ENCODE data around the gene CDK14.

Gene CDK14

DNA sequence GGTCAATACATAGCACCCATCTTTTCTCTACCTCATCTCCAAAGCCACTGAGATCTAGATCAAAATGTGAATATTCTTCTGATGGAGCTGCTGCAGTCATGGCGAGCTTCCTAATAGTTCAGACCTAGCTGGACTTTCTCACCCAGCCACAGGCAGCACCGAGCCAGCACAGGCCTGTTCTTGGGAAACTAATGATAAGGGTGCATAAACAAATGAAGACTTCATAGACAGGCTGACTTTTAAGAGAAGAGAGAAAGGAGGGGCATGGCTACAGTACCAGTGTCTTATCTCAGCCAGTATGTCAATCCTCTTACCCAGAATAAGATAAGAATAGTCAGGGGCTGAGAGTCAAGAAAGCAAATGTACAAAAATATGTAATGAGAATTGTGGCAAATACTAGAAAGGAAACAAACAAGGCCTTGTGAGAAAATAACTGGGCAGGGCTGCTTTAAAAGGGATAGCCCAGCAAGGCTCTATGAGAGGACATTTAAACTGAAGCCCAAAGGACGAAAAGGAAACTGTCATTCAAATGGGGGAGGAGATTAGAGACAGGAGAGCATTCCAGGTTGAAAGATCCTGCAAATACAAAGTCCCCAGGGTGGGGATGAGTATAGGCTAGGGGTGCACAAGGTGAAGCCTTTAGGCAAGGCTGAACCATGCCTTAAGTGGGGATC lies 21.8 kb upstream of the CDK14 start:
- H3K9ac ChIP-seq, result no peak overlapping the region
- H3K36me3 ChIP-seq, result no peaks in the 10 kb centered on the region
- TF ChIP-seq Cebpa-rat (IDR thresholded peaks at IDR 0.05), result no peak

DNA sequence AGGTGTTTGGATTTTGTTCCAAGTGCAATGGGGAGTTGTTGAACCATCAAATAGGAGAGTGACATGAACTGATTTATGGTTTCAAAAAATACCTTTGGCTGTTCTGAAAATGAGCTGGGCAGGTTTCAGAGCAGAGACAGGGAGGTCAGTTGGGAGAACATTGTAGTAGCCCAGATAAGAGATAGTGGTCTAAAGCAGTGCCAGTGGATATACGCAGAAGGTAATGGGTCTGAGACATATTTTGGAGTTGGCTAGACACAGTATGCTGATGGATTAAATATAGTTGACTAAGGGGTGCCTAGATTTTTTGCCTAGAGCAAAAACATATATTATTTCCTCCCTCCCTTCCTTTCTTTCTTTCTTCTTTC lies 21.3 kb upstream of the CDK14 start:
- no peak for TF ChIP-seq Cebpa-rat (IDR thresholded peaks at IDR 0.05)
- no peaks in the 10 kb centered on the region for H3K36me3 ChIP-seq

More for the DNA sequence above, 21.8 kb upstream of the CDK14 start:
- H3K27ac ChIP-seq, result no peak overlapping the region
- H4K20me1 ChIP-seq, result no peaks in the 10 kb centered on the region
- H3K9me3 ChIP-seq (replicated peaks in 1 of 11), result no peaks in the 10 kb centered on the region
- H3K4me1 ChIP-seq, result peaks cover 11 to 18% (median 16%) of the 10 kb centered on the region in 10 experiments
- no peak overlapping the region for H3K4me2 ChIP-seq
- H3K27me3 ChIP-seq, result no peaks in the 10 kb centered on the region
- no peak overlapping the region for H3K4me3 ChIP-seq

GRCh38 chr7:90579181-90579688 lies 16.9 kb upstream of the CDK14 start:
- no peak for TF ChIP-seq Cebpa-rat (IDR thresholded peaks at IDR 0.05)
- H4K20me1 ChIP-seq, result no peaks in the 10 kb centered on the region
- peak overlapping the region in 4 of 11 experiments; percentile 9 to 45 (median 25); a peak in 9 of 22 replicates for H3K4me2 ChIP-seq
- no peaks in the 10 kb centered on the region for H3K36me3 ChIP-seq
- 0 out of 22 replicates have a peak, but pooled peaks cover 0 to 2% (median 0%) of the 10 kb centered on the region in 11 experiments for H3K9me3 ChIP-seq (replicated peaks in 1 of 11)
- H3K27ac ChIP-seq, result peak overlapping the region in 3 of 11 experiments; percentile 12 to 44 (median 20); a peak in 4 of 22 replicates
- peaks cover 0 to 13% (median 3%) of the 10 kb centered on the region in 10 experiments; a peak in 7 of 20 replicates for H3K4me1 ChIP-seq
- H3K9ac ChIP-seq, result no peak overlapping the region
- H3K27me3 ChIP-seq, result no peaks in the 10 kb centered on the region
- H3K4me3 ChIP-seq, result no peak overlapping the region

More for the DNA sequence above, 21.3 kb upstream of the CDK14 start:
- no peaks in the 10 kb centered on the region for H4K20me1 ChIP-seq
- no peak overlapping the region for H3K4me3 ChIP-seq
- H3K4me2 ChIP-seq, result no peak overlapping the region
- no peak overlapping the region for H3K9ac ChIP-seq
- H3K9me3 ChIP-seq (replicated peaks in 1 of 11), result no peaks in the 10 kb centered on the region
- peaks cover 10 to 17% (median 13%) of the 10 kb centered on the region in 10 experiments for H3K4me1 ChIP-seq
- H3K27ac ChIP-seq, result no peak overlapping the region
- H3K27me3 ChIP-seq, result no peaks in the 10 kb centered on the region

DNA sequence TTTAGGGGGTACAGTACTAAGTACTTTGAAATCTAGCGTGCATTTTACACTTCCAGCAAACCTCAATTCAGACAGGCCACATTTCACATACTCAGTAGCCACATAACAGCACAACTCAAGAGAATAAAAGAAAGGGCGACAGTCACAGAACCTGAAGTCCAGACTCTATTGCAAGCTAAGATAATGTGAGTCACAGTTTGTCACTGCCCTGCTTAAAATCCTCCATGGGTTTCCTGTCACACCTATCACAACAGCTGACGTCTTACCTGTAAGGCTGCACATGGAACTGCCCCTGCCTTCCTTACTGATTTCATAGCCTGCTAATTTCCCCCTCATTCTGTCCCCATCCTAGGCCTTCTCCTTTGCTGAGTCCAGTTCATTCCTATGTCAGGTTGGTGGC lies 16.1 kb upstream of the CDK14 start:
- Histone ChIP-seq H3K9ac (no peak overlapping the region), H3K4me3 (no peak overlapping the region), H3K4me2 (no peak overlapping the region; a peak in 1 of 22 replicates), H3K27ac (no peak overlapping the region), H3K27me3 (no peaks in the 10 kb centered on the region), H3K4me1 (peaks cover 0 to 13% (median 3%) of the 10 kb centered on the region in 10 experiments; a peak in 7 of 20 replicates), H3K36me3 (no peaks in the 10 kb centered on the region), H4K20me1 (no peaks in the 10 kb centered on the region), H3K9me3 (replicated peaks in 1 of 11) (0 out of 22 replicates have a peak, but pooled peaks cover 0 to 4% (median 0%) of the 10 kb centered on the region in 11 experiments)
- no peak for TF ChIP-seq Cebpa-rat (IDR thresholded peaks at IDR 0.05)

DNA sequence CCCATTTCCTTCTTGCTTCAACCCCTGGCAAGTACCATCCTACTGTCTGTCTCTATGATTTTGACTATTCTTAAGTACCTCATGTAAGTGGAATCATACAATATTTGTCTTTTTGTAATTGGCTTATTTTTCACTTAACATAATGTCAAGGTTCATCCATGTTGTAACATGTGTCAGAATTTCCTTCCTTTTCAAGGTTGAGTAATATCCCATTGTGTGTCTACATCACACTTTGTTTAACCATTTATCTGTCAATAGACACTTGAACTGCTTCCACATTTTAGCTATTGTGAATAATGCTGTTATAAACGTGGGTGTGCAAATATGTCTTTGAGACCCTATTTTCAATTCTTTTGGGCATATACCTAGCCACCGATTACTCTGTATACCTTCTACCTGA lies 14.0 kb upstream of the CDK14 start:
- Histone ChIP-seq H3K9me3 (replicated peaks in 1 of 11) (0 out of 22 replicates have a peak, but pooled peaks cover 0 to 4% (median 0%) of the 10 kb centered on the region in 11 experiments), H3K27me3 (no peaks in the 10 kb centered on the region), H3K4me1 (peaks cover 0 to 13% (median 3%) of the 10 kb centered on the region in 10 experiments; a peak in 7 of 20 replicates), H3K27ac (no peak overlapping the region), H4K20me1 (no peaks in the 10 kb centered on the region), H3K4me2 (no peak overlapping the region), H3K4me3 (no peak overlapping the region), H3K9ac (no peak overlapping the region), H3K36me3 (no peaks in the 10 kb centered on the region)
- no peak for TF ChIP-seq Cebpa-rat (IDR thresholded peaks at IDR 0.05)

DNA sequence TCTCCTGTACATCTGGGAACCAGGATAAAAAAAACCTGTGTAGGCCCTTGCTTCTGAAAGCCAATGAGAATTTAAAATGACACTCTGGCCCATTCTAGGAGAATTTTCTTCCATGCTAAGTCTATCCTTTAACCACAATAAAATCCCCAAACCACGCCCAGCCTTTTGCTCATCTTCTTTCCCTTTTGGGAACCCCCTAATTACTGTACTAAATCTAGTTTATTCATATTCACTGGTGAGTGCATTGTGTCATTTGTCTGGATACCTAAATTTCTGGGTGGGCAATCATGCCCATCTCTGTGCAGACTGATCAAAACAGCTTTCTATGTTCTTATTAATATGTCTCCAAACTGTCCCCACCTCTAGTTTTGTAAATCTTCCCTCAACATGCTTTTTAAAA lies 11.7 kb upstream of the CDK14 start:
- no peak overlapping the region for H3K4me3 ChIP-seq
- TF ChIP-seq Cebpa-rat (IDR thresholded peaks at IDR 0.05), result no peak

DNA sequence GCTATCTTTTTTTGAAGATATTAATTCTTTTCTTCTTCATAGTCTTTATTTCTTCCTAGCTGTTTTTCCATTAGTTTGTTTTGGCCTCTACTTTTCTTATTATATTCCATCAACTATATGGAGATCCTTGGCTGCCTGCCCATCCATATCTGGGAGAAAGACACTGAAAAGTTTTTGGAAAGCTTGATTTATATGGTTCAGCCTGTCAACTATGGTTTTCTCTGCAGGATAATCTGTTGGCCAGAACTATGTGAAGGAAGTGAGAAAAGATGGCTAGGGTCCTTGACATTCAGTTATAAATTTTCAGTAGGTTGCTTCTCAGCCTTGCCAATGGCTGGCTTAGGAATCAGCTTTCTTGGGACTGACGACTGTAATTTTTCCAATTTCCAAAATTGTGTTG lies 10.0 kb upstream of the CDK14 start:
- no peak overlapping the region for H3K4me2 ChIP-seq
- no peaks in the 10 kb centered on the region for H4K20me1 ChIP-seq
- peaks cover 0 to 5% (median 0%) of the 10 kb centered on the region in 11 experiments; a peak in 1 of 22 replicates for H3K36me3 ChIP-seq
- no peak overlapping the region for H3K27ac ChIP-seq
- H3K27me3 ChIP-seq, result no peaks in the 10 kb centered on the region
- H3K9me3 ChIP-seq (replicated peaks in 1 of 11), result peaks cover 0 to 7% (median 0%) of the 10 kb centered on the region in 11 experiments; a peak in 2 of 22 replicates
- H3K4me1 ChIP-seq, result no peaks in the 10 kb centered on the region
- H3K9ac ChIP-seq, result no peak overlapping the region
- H3K4me3 ChIP-seq, result no peak overlapping the region
- no peak for TF ChIP-seq Cebpa-rat (IDR thresholded peaks at IDR 0.05)

More for the DNA sequence above, 11.7 kb upstream of the CDK14 start:
- H3K4me2 ChIP-seq, result no peak overlapping the region
- no peak overlapping the region for H3K9ac ChIP-seq
- peaks cover 0 to 8% (median 3%) of the 10 kb centered on the region in 10 experiments; a peak in 7 of 20 replicates for H3K4me1 ChIP-seq
- H3K27ac ChIP-seq, result no peak overlapping the region
- no peaks in the 10 kb centered on the region for H3K36me3 ChIP-seq
- peaks cover 0 to 7% (median 0%) of the 10 kb centered on the region in 11 experiments; a peak in 2 of 22 replicates for H3K9me3 ChIP-seq (replicated peaks in 1 of 11)
- no peaks in the 10 kb centered on the region for H3K27me3 ChIP-seq
- no peaks in the 10 kb centered on the region for H4K20me1 ChIP-seq

DNA sequence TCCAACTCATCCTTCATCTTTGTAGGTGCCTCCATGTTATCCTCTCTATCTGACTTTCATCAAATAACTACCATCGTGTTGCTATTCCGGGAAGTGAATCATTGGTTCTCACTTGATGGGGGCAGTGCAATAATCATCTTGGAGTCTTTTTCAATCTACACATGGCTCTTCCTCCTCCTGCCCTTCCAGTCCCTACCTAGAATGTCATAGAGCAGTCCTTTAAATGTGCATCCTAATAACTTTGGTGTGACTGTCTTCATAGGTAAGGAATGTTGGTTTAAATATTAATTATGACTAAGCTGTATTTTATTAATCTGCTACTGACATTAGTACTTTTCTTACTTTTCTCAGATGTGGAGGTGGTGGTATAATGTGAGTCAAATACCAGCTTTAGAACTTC lies 8.4 kb upstream of the CDK14 start:
- no peak overlapping the region for H3K9ac ChIP-seq
- H3K9me3 ChIP-seq (replicated peaks in 1 of 11), result peaks cover 0 to 7% (median 0%) of the 10 kb centered on the region in 11 experiments; a peak in 2 of 22 replicates

GRCh38 chr7:90592033-90592432 lies 4.1 kb upstream of the CDK14 start:
- Histone ChIP-seq H3K36me3 (peaks cover 0 to 5% (median 0%) of the 10 kb centered on the region in 11 experiments; a peak in 1 of 22 replicates), H3K27me3 (no peaks in the 10 kb centered on the region), H3K9me3 (replicated peaks in 1 of 11) (peaks cover 0 to 7% (median 0%) of the 10 kb centered on the region in 11 experiments; a peak in 2 of 22 replicates), H3K4me1 (peaks cover 10 to 18% (median 16%) of the 10 kb centered on the region in 10 experiments), H3K4me2 (no peak overlapping the region), H3K4me3 (no peak overlapping the region), H4K20me1 (no peaks in the 10 kb centered on the region), H3K27ac (no peak overlapping the region), H3K9ac (no peak overlapping the region)
- TF ChIP-seq Cebpa-rat (IDR thresholded peaks at IDR 0.05), result no peak

More for the DNA sequence above, 8.4 kb upstream of the CDK14 start:
- Histone ChIP-seq H3K27ac (no peak overlapping the region), H3K36me3 (peaks cover 0 to 5% (median 0%) of the 10 kb centered on the region in 11 experiments; a peak in 1 of 22 replicates), H3K4me1 (no peaks in the 10 kb centered on the region), H3K4me3 (no peak overlapping the region), H4K20me1 (no peaks in the 10 kb centered on the region), H3K27me3 (no peaks in the 10 kb centered on the region), H3K4me2 (no peak overlapping the region)
- TF ChIP-seq Cebpa-rat (IDR thresholded peaks at IDR 0.05), result no peak

Data from BLaER1 treated with 17β-estradiol and CSF1 and Interleukin-3, amounts not matched to agents 10 nM and 100 nM (cell line).